GM12878 (cell line): Measurements from ENCODE around the gene CCR7. TPM values are rescaled to one million over a fixed set of nuclear protein-coding genes. Genes with fewer than 3 reads are reported as not detected.
A peak's percentile ranks its signal among the peaks of the same experiment; 100 is the strongest.

Experiments
- ATAC-seq: fragments of 200-7000 bp; cut with Tn5 transposase; 3 replicates; pipeline ENCODE4 v1.9.1; 2020; ENCODE audit warnings: mild to moderate bottlenecking, moderate library complexity
- BruUV-seq: library from RNA; stranded (reverse); fragments of 400-500 nt; replicated peaks from 2 replicates; lab custom pipeline; 2021; lab: Mats Ljungman, UMichigan
- CTCF ChIA-PET: fragments of 300-600 bp; sonication (Branson Sonifier 250); formaldehyde crosslinking; extraction: SDS; loops from one replicate; lab custom pipeline; 2021; ENCODE audit warnings: inconsistent platforms; lab: Yijun Ruan, JAX
- POLR2A ChIA-PET: fragments of 350-600 bp; formaldehyde crosslinking; extraction: SDS; loops from one replicate; lab custom pipeline; 2021; ENCODE audit warnings: inconsistent platforms; lab: Charles Lee
- RAD21 ChIA-PET: fragments of 300-600 bp; sonication (Branson Sonifier 250); formaldehyde crosslinking; loops from one replicate; lab custom pipeline; 2023; ENCODE audit warnings: antibody characterized with exemption; ENCODE audit not compliant: unreplicated experiment; lab: Charles Lee
- SMC1A ChIA-PET: fragments of 300-600 bp; sonication (Branson Sonifier 250); formaldehyde crosslinking; loops from one replicate; lab custom pipeline; 2023; ENCODE audit not compliant: unreplicated experiment, uncharacterized antibody; lab: Charles Lee
- DNase-seq: peaks from one replicate; pipeline ENCODE4 v3.0.0-alpha.2; 2011; ENCODE audit warnings: low read depth, low spot score
- FAIRE-seq: peaks from 3 replicates; lab custom pipeline; 2011; peaks lifted over from hg19 to GRCh38; lab: Jason Lieb, UNC
- H2AFZ ChIP-seq: 2 replicates; pipeline ENCODE4 v1.6.0; 2011; ENCODE audit warnings: low read depth, low read length, control low read depth; ENCODE audit not compliant: control insufficient read depth
- H3K27ac ChIP-seq: 2 replicates; pipeline ENCODE4 v1.5.1; 2011; ENCODE audit warnings: control low read depth; ENCODE audit not compliant: control insufficient read depth, insufficient read depth
- H3K27me3 ChIP-seq, 2 experiments: replicated peaks in 1 of 2; 2 replicates each; pipeline versions ENCODE4 v1.6.0 to v1.6.1; 2011; ENCODE audit warnings: low read length in 1 of 2; ENCODE audit not compliant: control insufficient read depth in 2 of 2, insufficient read depth in 2 of 2
- H3K36me3 ChIP-seq, 2 experiments: 2 replicates each; pipeline ENCODE4 v1.5.1; 2011; ENCODE audit warnings: low read length in 1 of 2; ENCODE audit not compliant: control insufficient read depth in 2 of 2, insufficient read depth in 2 of 2
- H3K4me1 ChIP-seq: 2 replicates; pipeline ENCODE4 v1.6.1; 2011; ENCODE audit warnings: mild to moderate bottlenecking, low read length, moderate library complexity, mixed read lengths; ENCODE audit not compliant: control insufficient read depth, insufficient read depth
- H3K4me2 ChIP-seq: 2 replicates; pipeline ENCODE4 v1.6.0; 2011; ENCODE audit warnings: control low read depth; ENCODE audit not compliant: control insufficient read depth, insufficient read depth
- H3K4me3 ChIP-seq: fragments of 200-600 bp; sonication (generic); 2 replicates; pipeline ENCODE4 v1.5.1; 2016
- H3K79me2 ChIP-seq: 2 replicates; pipeline ENCODE4 v1.6.0; 2011; ENCODE audit warnings: low read length; ENCODE audit not compliant: control insufficient read depth, insufficient read depth
- H3K9ac ChIP-seq: 2 replicates; pipeline ENCODE4 v1.8.0; 2011; ENCODE audit warnings: low read length, control low read depth, mixed read lengths; ENCODE audit not compliant: control insufficient read depth, insufficient read depth
- H3K9me3 ChIP-seq: replicated peaks from 3 replicates; pipeline ENCODE4 v1.5.1; 2011; ENCODE audit warnings: mild to moderate bottlenecking, low read length; ENCODE audit not compliant: control insufficient read depth, insufficient read depth
- H4K20me1 ChIP-seq: 2 replicates; pipeline ENCODE4 v1.6.0; 2011; ENCODE audit not compliant: control insufficient read depth, insufficient read depth
- E2F4 ChIP-seq: IDR thresholded peaks from 2 replicates; pipeline ENCODE4 v1.6.1; 2012; ENCODE audit warnings: low read depth, low read length, improper control_type of control experiment
- NR2F1 ChIP-seq: fragments of 450-650 bp; conservative IDR thresholded peaks from 2 replicates; pipeline ENCODE4 v1.6.1; 2017; ENCODE audit warnings: mild to moderate bottlenecking
- ZNF592 ChIP-seq: fragments of 450-650 bp; IDR thresholded peaks from 2 replicates; pipeline ENCODE4 v1.6.1; 2017; ENCODE audit warnings: mild to moderate bottlenecking, moderate library complexity
- WGBS: methylation state at CpG from one replicate; pipeline ENCODE4 v1.1.6; 2016; ENCODE audit warnings: low lambda C conversion rate; ENCODE audit not compliant: insufficient replicate concordance, insufficient coverage; ENCODE audit errors: missing lambda C conversion rate; 5-methylcytosine and 5-hydroxymethylcytosine counted together
- in situ Hi-C: fragments of 300-500 bp; cut with MboI; formaldehyde crosslinking; loops from 9 replicates; pipeline ENCODE4 v1.14.3; 2018; ENCODE audit warnings: mixed read lengths
- intact Hi-C: fragments of 100-400 bp; cut with micrococcal nuclease; formaldehyde crosslinking; loops from one replicate; pipeline ENCODE4 v1.14.2; 2022; ENCODE audit not compliant: unreplicated experiment
- polyA plus RNA-seq, 11 experiments: library from polyadenylated mRNA; depleted of rRNA in 4 of 11; unstranded in 6 of 11; stranded (reverse) in 5 of 11; fragments of >200 nt; fragmentation: Nextera tagmentation in 4 of 11; fragmentation: Illumina TruSeq in 1 of 11; extraction: Ambion mirVana in 4 of 11; extraction: Trizol in 1 of 11; gene quantifications; 1 replicate in 1 of 11; 2 replicates in 10 of 11; pipeline versions ENCODE4 v1.2.1 to v1.2.3, GENCODE V29; 2011 to 2016; ENCODE audit warnings: inconsistent platforms in 2 of 11, missing spikeins in 2 of 11, low read depth in 1 of 11
- total RNA-seq, 4 experiments: library from RNA; depleted of rRNA in 3 of 4; stranded (reverse); fragments of >200 nt in 3 of 4; fragmentation: Illumina TruSeq in 1 of 4; extraction: Trizol in 1 of 4; gene quantifications; 2 replicates each; pipeline versions ENCODE4 v1.2.1 to v1.2.3, GENCODE V29; 2013 to 2021

CCR7 gene
- total and polyA plus RNA-seq, 10 of the 15 experiments (the other 5 are each of a cell fraction or from before 2014, with no cell fraction given) = 131 to 1,171 (median 260) TPM

- no peak overlapping the region for H3K27ac ChIP-seq
- 0 out of 2 replicates have a peak, but pooled peaks have one; percentile 6 for TF ChIP-seq ZNF592
- TF ChIP-seq NR2F1 = 0 out of 2 replicates have a peak, but pooled peaks have one; percentile 10
- TF ChIP-seq E2F4 = no peak
- RAD21 ChIA-PET = interaction anchor here (1.1 to 5.0 kb wide), 5 partner anchors 9 to 71 kb away, joined by 3 to 229 read pairs (median 37); partner anchors contain the start of gene CCR7
- SMC1A ChIA-PET = interaction anchor here (1.0 to 6.0 kb wide), 9 partner anchors 9 to 1075 kb away, joined by 3 to 139 read pairs (median 7); partner anchors contain the start of gene SMARCE1
- H3K27me3 ChIP-seq = no peaks in the 10 kb centered on the region
- no peaks in the 10 kb centered on the region for H4K20me1 ChIP-seq
- POLR2A ChIA-PET = interaction anchor here (1.1 to 4.8 kb wide), 10 partner anchors 10 to 1074 kb away, joined by 3 to 117 read pairs (median 6); partner anchors contain the start of gene IGFBP4
- FAIRE-seq (no peak), DNase-seq (no peak), ATAC-seq (no peak)
- peaks cover 3% of the 10 kb centered on the region; the same call in 2 of the 3 replicates for H3K9me3 ChIP-seq
- 90% methylated on average over 8 of the region's 8 CpGs for WGBS
- H3K4me2 ChIP-seq = no peak overlapping the region
- H2AFZ ChIP-seq = no peak overlapping the region
- no TSS peak for BruUV-seq
- intact Hi-C loops (no loop called here), in situ Hi-C loops (loop anchor here (5.0 kb wide), 1 partner anchor 42 kb away; no protein-coding TSS in a partner anchor)
- H3K4me1 ChIP-seq = peaks cover 40% of the 10 kb centered on the region
- H3K36me3 ChIP-seq = no peaks in the 10 kb centered on the region
- CTCF ChIA-PET = interaction anchor here (1.1 to 5.4 kb wide), 10 partner anchors 11 to 1063 kb away, joined by 3 to 108 read pairs (median 8); no protein-coding TSS in a partner anchor
- H3K79me2 ChIP-seq = no peaks in the 10 kb centered on the region
- H3K9ac ChIP-seq = no peak overlapping the region
- no peak overlapping the region for H3K4me3 ChIP-seq
Observed at GRCh38 chr17:40604327-40605080, 39.2 kb upstream of the CCR7 start.
